ENCODE measurements around the gene STPG3. TPM values are rescaled to one million over a fixed set of nuclear protein-coding genes. Genes with fewer than 3 reads are reported as not detected.

STPG3 gene
- polyA plus RNA-seq, 2 of the 4 experiments (the other 2 are of a cell fraction): not detected

- FAIRE-seq (no peak), ATAC-seq (no peak), DNase-seq (ENCODE audit: low read depth in 1 of 2, low spot score in 1 of 2) (no peak)
- TF ChIP-seq MYC (IDR thresholded peaks at IDR 0.05; ENCODE audit: borderline replicate concordance, low read length) (no peak), GATA3 (IDR thresholded peaks at IDR 0.05; ENCODE audit: borderline replicate concordance) (no peak), SMC3 (IDR thresholded peaks at IDR 0.05) (no peak), CBX2 (IDR thresholded peaks at IDR 0.05; ENCODE audit: borderline replicate concordance, low read depth) (no peak), CBX8 (IDR thresholded peaks at IDR 0.05) (no peak), MAZ (IDR thresholded peaks at IDR 0.05; ENCODE audit: borderline replicate concordance, low read depth, low read length) (no peak), EHMT2 (IDR thresholded peaks at IDR 0.05; ENCODE audit: low read depth) (no peak), POLR2A (IDR thresholded peaks at IDR 0.05; ENCODE audit: low read length) (no peak), JUN (IDR thresholded peaks at IDR 0.05) (no peak), CTCF (IDR thresholded peaks at IDR 0.05) (no peak), CHD4 (IDR thresholded peaks at IDR 0.05; ENCODE audit: borderline replicate concordance) (no peak)
- Histone ChIP-seq H3K27ac (no peak overlapping the region), H3K4me1 (peaks cover 45% of the 10 kb centered on the region), H3K4me3 (no peak overlapping the region), H3K4me2 (no peak overlapping the region), H3K9me3 (no peaks in the 10 kb centered on the region)
- CTCF ChIA-PET: interaction anchor here (0.6 to 8.6 kb wide), 9 partner anchors 11 to 188 kb away, joined by 3 to 71 read pairs (median 5); partner anchors contain the start of genes CYSRT1 and SSNA1
- 89% methylated on average over 17 of the region's 18 CpGs for WGBS (ENCODE audit: missing lambda C conversion rate)
- POLR2A ChIA-PET: no interaction called here
These were observed 16.2 kb upstream of the STPG3 start for GRCh38 chr9:137234758-137235423.

- ATAC-seq (peak in 1 of 2 experiments; percentile 6; a peak in 1 of 6 replicates), FAIRE-seq (no peak), DNase-seq (ENCODE audit: low read depth in 1 of 2, low spot score in 1 of 2) (no peak)
- POLR2A ChIA-PET: interaction anchor here (0.6 to 1.8 kb wide), 2 partner anchors 46 to 105 kb away, joined by 4 to 5 read pairs; no protein-coding TSS in a partner anchor
- no peaks in the 10 kb centered on the region for H3K9me3 ChIP-seq
- H3K4me2 ChIP-seq: no peak overlapping the region
- 0 out of 6 replicates have a peak overlapping the region, but pooled peaks of 1 of the 2 experiments have one; percentile 33 for H3K27ac ChIP-seq
- WGBS (ENCODE audit: missing lambda C conversion rate): 68% methylated on average over 21 of the region's 35 CpGs
- peaks cover 38% of the 10 kb centered on the region for H3K4me1 ChIP-seq
- no peak overlapping the region for H3K4me3 ChIP-seq
- TF ChIP-seq PBX3 (IDR thresholded peaks at IDR 0.05): no peak
- no peak for TF ChIP-seq MAZ (IDR thresholded peaks at IDR 0.05; ENCODE audit: borderline replicate concordance, low read depth, low read length)
- TF ChIP-seq CEBPB (IDR thresholded peaks at IDR 0.05): no peak
- TF ChIP-seq JUN (IDR thresholded peaks at IDR 0.05): no peak
- TF ChIP-seq ELK1 (IDR thresholded peaks at IDR 0.05; ENCODE audit: low read depth, low read length): no peak
- no peak for TF ChIP-seq MAFK (IDR thresholded peaks at IDR 0.05; ENCODE audit: partially characterized antibody)
- TF ChIP-seq HDAC2 (IDR thresholded peaks at IDR 0.05): no peak
- TF ChIP-seq HMGXB4 (CRISPR knock-in tag; IDR thresholded peaks at IDR 0.05; ENCODE audit: borderline replicate concordance): no peak
- no peak for TF ChIP-seq EHMT2 (IDR thresholded peaks at IDR 0.05; ENCODE audit: low read depth)
- no peak for TF ChIP-seq RFX5 (IDR thresholded peaks at IDR 0.05)
- no peak for TF ChIP-seq EHF (CRISPR knock-in tag; IDR thresholded peaks at IDR 0.05)
- TF ChIP-seq CHD2 (IDR thresholded peaks at IDR 0.05; ENCODE audit: low read length, partially characterized antibody): no peak
- no peak for TF ChIP-seq ZFP36 (IDR thresholded peaks at IDR 0.05; ENCODE audit: borderline replicate concordance, partially characterized antibody)
- TF ChIP-seq EP300 (IDR thresholded peaks at IDR 0.05): no peak
- TF ChIP-seq SREBF2 (IDR thresholded peaks at IDR 0.05): no peak
- no peak for TF ChIP-seq FOSB (CRISPR knock-in tag; IDR thresholded peaks at IDR 0.05)
- CTCF ChIA-PET: interaction anchor here (0.6 to 13.1 kb wide), 39 partner anchors 9 to 430 kb away, joined by 3 to 236 read pairs (median 5); partner anchors contain the start of genes ANAPC2, CYSRT1, DPP7 and NELFB
These were observed 15.5 kb upstream of the STPG3 start for GRCh38 chr9:137235424-137236237.
